SW480 (cell line): ENCODE results near the gene PIGX.

ENCODE experiments used
- DNase-seq: peaks from one replicate; pipeline ENCODE4 v3.0.0-alpha.2; 2016; ENCODE audit warnings: low spot score

PIGX gene

GRCh38 chr3:196711838-196712513 lies at the start of gene PIGX, which contains the start of gene CEP19:
Gene PIGX, plus strand, starts transcription at chr3:196712377.
Gene CEP19, minus strand, starts transcription at chr3:196712250. Its CDS starts 3,593 bp downstream, at chr3:196708657.
- peak; percentile 77 for DNase-seq

GRCh38 chr3:196662711-196663571 lies 49.2 kb upstream of the PIGX start:
- DNase-seq, result no peak

- peak; percentile 96 for DNase-seq
Measured at GRCh38 chr3:196666001-196666867, 45.9 kb upstream of the PIGX start.

- DNase-seq, result no peak
Measured at GRCh38 chr3:196667056-196667825, 44.9 kb upstream of the PIGX start.

- no peak for DNase-seq
Measured at GRCh38 chr3:196670339-196670738, 41.8 kb upstream of the PIGX start.

- DNase-seq, result no peak
Measured at GRCh38 chr3:196673632-196674031, 38.5 kb upstream of the PIGX start.

- no peak for DNase-seq
Measured at GRCh38 chr3:196677353-196677752, 34.8 kb upstream of the PIGX start.

- no peak for DNase-seq
Measured at GRCh38 chr3:196677931-196678330, 34.2 kb upstream of the PIGX start.

- DNase-seq, result peak; percentile 68
Measured at GRCh38 chr3:196684548-196685407, 27.4 kb upstream of the PIGX start.

GRCh38 chr3:196686436-196686835 lies 25.7 kb upstream of the PIGX start:
- DNase-seq, result no peak

- DNase-seq, result no peak
Measured at GRCh38 chr3:196688349-196688748, 23.8 kb upstream of the PIGX start.

GRCh38 chr3:196689941-196690660 lies 22.1 kb upstream of the PIGX start:
- no peak for DNase-seq

GRCh38 chr3:196691386-196691785 lies 20.8 kb upstream of the PIGX start:
- no peak for DNase-seq

- DNase-seq, result no peak
Measured at GRCh38 chr3:196694202-196694638, 18.0 kb upstream of the PIGX start.

- no peak for DNase-seq
Measured at GRCh38 chr3:196694941-196695848, 17.0 kb upstream of the PIGX start.

GRCh38 chr3:196695849-196696226 lies 16.3 kb upstream of the PIGX start:
- DNase-seq, result no peak

GRCh38 chr3:196697270-196697669 lies 14.9 kb upstream of the PIGX start:
- no peak for DNase-seq

GRCh38 chr3:196699749-196700148 lies 12.4 kb upstream of the PIGX start:
- no peak for DNase-seq

- DNase-seq, result no peak
Measured at GRCh38 chr3:196700801-196701200, 11.4 kb upstream of the PIGX start.
